Astrocyte (in vitro differentiated cells and primary cell): ENCODE measurements around the gene RPA3.
"Not testable (repeated sequence)": the region's sequence is repeated elsewhere in the genome, so short reads cannot be mapped to it uniquely, and the experiment has no call there.

Source experiments
- CTCF ChIP-seq: IDR thresholded peaks from 2 replicates; pipeline ENCODE4 v1.5.1; 2011; ENCODE audit warnings: low read depth, mild to moderate bottlenecking, inconsistent platforms, low read length, moderate library complexity; ENCODE audit not compliant: insufficient read depth
- EZH2 ChIP-seq: IDR thresholded peaks from 2 replicates; pipeline ENCODE4 v1.6.1; 2012; ENCODE audit warnings: mild to moderate bottlenecking, low read length, inconsistent platforms; ENCODE audit not compliant: insufficient read depth

DNA sequence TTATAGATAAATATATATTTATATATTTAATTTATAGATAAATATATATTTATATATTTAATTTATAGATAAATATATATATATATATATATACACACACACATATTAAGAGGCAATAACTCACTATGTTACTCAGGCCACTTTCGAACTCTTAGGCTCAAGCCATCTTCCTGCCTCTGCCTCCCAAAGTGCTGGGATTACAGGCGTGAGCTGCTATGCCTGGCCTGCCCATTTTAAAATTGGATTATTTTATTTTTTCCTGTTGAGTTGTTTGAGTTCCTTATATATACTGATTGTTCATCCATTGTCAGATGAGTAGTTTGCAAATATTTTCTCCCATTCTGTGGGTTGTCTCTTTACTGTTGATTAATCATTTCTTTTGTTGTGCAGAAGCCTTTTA lies 38.8 kb downstream of the RPA3 start:
- not testable (repeated sequence) for TF ChIP-seq CTCF, EZH2
